Ishikawa (cell line): ENCODE measurements around the gene PIEZO2.

Experiments used
- CEBPB ChIP-seq: IDR thresholded peaks from 2 replicates; pipeline ENCODE4 v1.6.1; 2012
- CREB1 ChIP-seq: IDR thresholded peaks from 2 replicates; pipeline ENCODE4 v1.6.1; 2012; ENCODE audit warnings: low read depth
- EGR1 ChIP-seq: IDR thresholded peaks from 2 replicates; pipeline ENCODE4 v1.6.1; 2012
- EP300 ChIP-seq: IDR thresholded peaks from 2 replicates; pipeline ENCODE4 v1.6.1; 2012; ENCODE audit warnings: borderline replicate concordance
- FOXM1 ChIP-seq: IDR thresholded peaks from 2 replicates; pipeline ENCODE4 v1.6.1; 2012; ENCODE audit warnings: low read depth, borderline replicate concordance
- MAX ChIP-seq: IDR thresholded peaks from 2 replicates; pipeline ENCODE4 v1.6.1; 2012
- NFIC ChIP-seq: IDR thresholded peaks from 2 replicates; pipeline ENCODE4 v1.6.1; 2012
- RAD21 ChIP-seq: IDR thresholded peaks from 2 replicates; pipeline ENCODE4 v1.6.1; 2012; ENCODE audit warnings: low read depth
- REST ChIP-seq: IDR thresholded peaks from 2 replicates; pipeline ENCODE4 v1.6.1; 2012; ENCODE audit warnings: low read depth, mild to moderate bottlenecking
- TAF1 ChIP-seq: IDR thresholded peaks from 2 replicates; pipeline ENCODE4 v1.6.1; 2012; ENCODE audit warnings: low read depth, mild to moderate bottlenecking
- TEAD4 ChIP-seq: IDR thresholded peaks from 2 replicates; pipeline ENCODE4 v1.6.1; 2012
- USF1 ChIP-seq: IDR thresholded peaks from 2 replicates; pipeline ENCODE4 v1.6.1; 2012
- YY1 ChIP-seq: IDR thresholded peaks from 2 replicates; pipeline ENCODE4 v1.6.1; 2012; ENCODE audit warnings: low read depth
- ZBTB7A ChIP-seq: IDR thresholded peaks from 2 replicates; pipeline ENCODE4 v1.6.1; 2012; ENCODE audit warnings: low read depth

GRCh38 chr18:10745219-10745618 lies 404.1 kb downstream of the PIEZO2 start:
- TF ChIP-seq TEAD4 (no peak), USF1 (no peak), YY1 (no peak), CEBPB (no peak), MAX (no peak), RAD21 (no peak), EP300 (no peak), TAF1 (no peak), ZBTB7A (no peak), EGR1 (no peak), CREB1 (no peak), REST (no peak), NFIC (no peak), FOXM1 (no peak)
